Gastroesophageal sphincter (tissue), 3 donors: Measurements from ENCODE around the gene CALML3.

Experiments
- CTCF ChIP-seq, 4 experiments: fragments of 200-600 bp in 2 of 4; fragments of 450-650 bp in 2 of 4; sonication (generic) in 1 of 4; IDR thresholded peaks; one replicate each; pipeline ENCODE4 v1.5.1; 2017 to 2019; ENCODE audit warnings: antibody characterized with exemption in 4 of 4, mild to moderate bottlenecking in 2 of 4, moderate library complexity in 2 of 4
- EP300 ChIP-seq: sonication (generic); formaldehyde crosslinking; IDR thresholded peaks from one replicate; pipeline ENCODE4 v1.6.1; 2017; ENCODE audit warnings: antibody characterized with exemption, mild to moderate bottlenecking
- POLR2A ChIP-seq, 2 donors: fragments of 450-650 bp; IDR thresholded peaks; one replicate each; pipeline ENCODE4 v1.6.1; 2017; ENCODE audit warnings: antibody characterized with exemption in 2 of 2, mild to moderate bottlenecking in 2 of 2, moderate library complexity in 1 of 2
- POLR2AphosphoS5 ChIP-seq: sonication (generic); formaldehyde crosslinking; IDR thresholded peaks from one replicate; pipeline ENCODE4 v1.6.1; 2017; ENCODE audit warnings: antibody characterized with exemption

GRCh38 chr10:5574642-5575131, 49.9 kb downstream of the CALML3 start:
- TF ChIP-seq CTCF (IDR thresholded peaks at IDR 0.05), result no peak
- no peak for TF ChIP-seq POLR2A (IDR thresholded peaks at IDR 0.05)
- TF ChIP-seq POLR2AphosphoS5, result no peak
- no peak for TF ChIP-seq EP300
